Measurements from ENCODE around the gene TAB3.

- TF ChIP-seq RAD21 (IDR thresholded peaks at IDR 0.05; ENCODE audit: low read length) (no peak), POLR2A (IDR thresholded peaks at IDR 0.05; ENCODE audit: low read depth, low read length) (no peak), MXI1 (IDR thresholded peaks at IDR 0.05; ENCODE audit: borderline replicate concordance, low read depth, low read length) (no peak), CTCF (conservative IDR thresholded peaks at IDR 0.05; ENCODE audit: low read depth, low read length) (no peak), MAFK (IDR thresholded peaks at IDR 0.05; ENCODE audit: low read depth, low read length) (no peak), USF2 (IDR thresholded peaks at IDR 0.05; ENCODE audit: low read depth, low read length) (no peak), RCOR1 (IDR thresholded peaks at IDR 0.05; ENCODE audit: insufficient replicate concordance, low read length) (no peak), BHLHE40 (IDR thresholded peaks at IDR 0.05; ENCODE audit: low read depth, low read length) (no peak), RFX5 (IDR thresholded peaks at IDR 0.05; ENCODE audit: low read depth, low read length) (no peak)
These were observed 9.8 kb upstream of the TAB3 start for GRCh38 chrX:30898886-30899285.

Data from IMR-90 (cell line).